ENCODE results near the gene NAA35.
"Not testable (repeated sequence)": the region's sequence is repeated elsewhere in the genome, so short reads cannot be mapped to it uniquely, and the experiment has no call there.

NAA35 gene

DNA sequence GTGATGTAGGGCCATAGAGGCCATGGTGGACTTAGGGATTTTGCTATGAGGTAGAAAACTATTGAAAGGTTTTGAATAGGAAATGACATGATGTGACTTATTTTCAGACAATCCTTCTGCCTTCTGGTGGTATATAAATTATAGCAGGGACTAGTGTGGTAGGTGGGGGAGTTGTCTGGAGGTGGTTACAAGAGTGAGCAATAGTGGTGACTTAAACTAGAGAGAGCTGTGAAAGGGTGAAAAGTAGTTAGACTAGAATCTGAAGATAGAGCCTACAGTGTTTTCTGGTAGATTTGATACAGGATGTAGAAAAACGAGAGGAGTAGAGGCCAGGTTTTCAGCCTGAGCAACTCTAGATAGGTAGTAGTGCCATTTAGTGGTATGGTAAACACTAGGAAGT, 32.3 kb downstream of the NAA35 start:
- Histone ChIP-seq H2BK12ac (ENCODE audit: low read length) (no peak overlapping the region), H4K12ac (ENCODE audit: low read depth, low read length) (no peak overlapping the region), H2AK5ac (ENCODE audit: low read length) (no peak overlapping the region), H3K79me2 (ENCODE audit: control insufficient read depth, insufficient read depth, low read length, poor library complexity) (no peaks in the 10 kb centered on the region), H3K4ac (ENCODE audit: low read depth, low read length) (no peak overlapping the region), H3K27ac (ENCODE audit: low read depth, low read length) (no peak overlapping the region), H4K91ac (ENCODE audit: low read depth, low read length) (no peak overlapping the region), H2AFZ (ENCODE audit: insufficient read depth, low read length, poor library complexity) (no peak overlapping the region), H3K4me2 (ENCODE audit: low read length) (no peak overlapping the region), H3K18ac (ENCODE audit: low read length) (no peak overlapping the region), H3K79me1 (ENCODE audit: low read length) (no peaks in the 10 kb centered on the region), H4K8ac (ENCODE audit: low read depth, low read length) (no peak overlapping the region), H3K36me3 (ENCODE audit: control insufficient read depth in 1 of 2, insufficient read depth in 2 of 2, low read length in 2 of 2) (peaks cover 0 to 2% of the 10 kb centered on the region in 2 experiments), H2BK5ac (ENCODE audit: low read depth, low read length, poor library complexity) (no peak overlapping the region), H2BK120ac (ENCODE audit: insufficient read depth, low read length, poor library complexity) (no peak overlapping the region), H3K23ac (ENCODE audit: low read length) (no peak overlapping the region), H3K4me1 (ENCODE audit: control insufficient read depth in 1 of 2, insufficient read depth in 2 of 2, low read length in 2 of 2) (no peaks in the 10 kb centered on the region), H3K4me3 (ENCODE audit: low read depth, low read length) (no peak overlapping the region), H3K27me3 (ENCODE audit: insufficient read depth, low read length) (no peaks in the 10 kb centered on the region), H3K14ac (ENCODE audit: low read length) (no peak overlapping the region), H3K9ac (ENCODE audit: low read length) (no peak overlapping the region), H3K9me3 (ENCODE audit: insufficient read depth, low read depth, low read length) (no peaks in the 10 kb centered on the region)
- WGBS (ENCODE audit: extremely low coverage, insufficient coverage, insufficient read length): no CpG with 5 or more reads among the region's 1 CpG
- no peak for DNase-seq

DNA sequence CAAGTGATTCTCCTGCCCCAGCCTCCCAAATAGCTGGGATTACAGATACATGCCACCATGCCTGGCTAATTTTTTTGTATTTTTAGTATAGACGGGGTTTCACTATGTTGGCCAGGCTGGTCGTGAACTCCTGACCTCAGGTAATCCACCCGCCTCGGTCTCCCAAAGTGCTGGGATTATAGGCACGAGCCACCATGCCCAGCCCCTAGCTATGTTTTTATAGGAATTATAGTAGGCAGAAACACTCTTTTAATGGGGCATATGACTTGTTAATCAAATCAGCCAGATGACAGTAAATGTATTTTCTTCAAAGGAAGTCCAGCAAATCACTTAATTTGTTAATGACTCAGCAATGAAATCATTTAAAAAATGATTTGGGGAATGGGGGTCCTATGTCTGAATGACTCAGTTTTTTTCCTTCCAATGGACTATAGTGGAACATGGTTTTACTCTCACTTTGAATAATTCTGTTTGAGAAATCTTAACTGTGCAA, 33.2 kb downstream of the NAA35 start:
- H2BK120ac ChIP-seq (ENCODE audit: insufficient read depth, low read length, poor library complexity); DNase-seq; H3K9me3 ChIP-seq (ENCODE audit: insufficient read depth, low read depth, low read length); H3K4ac ChIP-seq (ENCODE audit: low read depth, low read length); H2AK5ac ChIP-seq (ENCODE audit: low read length); H3K4me3 ChIP-seq (ENCODE audit: low read depth, low read length); H3K18ac ChIP-seq (ENCODE audit: low read length); H3K79me1 ChIP-seq (ENCODE audit: low read length); H2BK12ac ChIP-seq (ENCODE audit: low read length); H2AFZ ChIP-seq (ENCODE audit: insufficient read depth, low read length, poor library complexity); H3K27ac ChIP-seq (ENCODE audit: low read depth, low read length); H3K36me3 ChIP-seq (ENCODE audit: control insufficient read depth in 1 of 2, insufficient read depth in 2 of 2, low read length in 2 of 2); H4K91ac ChIP-seq (ENCODE audit: low read depth, low read length); H3K4me1 ChIP-seq (ENCODE audit: control insufficient read depth in 1 of 2, insufficient read depth in 2 of 2, low read length in 2 of 2); H3K27me3 ChIP-seq (ENCODE audit: insufficient read depth, low read length); H3K4me2 ChIP-seq (ENCODE audit: low read length); H2BK5ac ChIP-seq (ENCODE audit: low read depth, low read length, poor library complexity); H3K23ac ChIP-seq (ENCODE audit: low read length); H3K9ac ChIP-seq (ENCODE audit: low read length); H4K8ac ChIP-seq (ENCODE audit: low read depth, low read length); H4K12ac ChIP-seq (ENCODE audit: low read depth, low read length); H3K79me2 ChIP-seq (ENCODE audit: control insufficient read depth, insufficient read depth, low read length, poor library complexity); H3K14ac ChIP-seq (ENCODE audit: low read length): not testable (repeated sequence)
- no CpG with 5 or more reads among the region's 5 CpGs for WGBS (ENCODE audit: extremely low coverage, insufficient coverage, insufficient read length)

DNA sequence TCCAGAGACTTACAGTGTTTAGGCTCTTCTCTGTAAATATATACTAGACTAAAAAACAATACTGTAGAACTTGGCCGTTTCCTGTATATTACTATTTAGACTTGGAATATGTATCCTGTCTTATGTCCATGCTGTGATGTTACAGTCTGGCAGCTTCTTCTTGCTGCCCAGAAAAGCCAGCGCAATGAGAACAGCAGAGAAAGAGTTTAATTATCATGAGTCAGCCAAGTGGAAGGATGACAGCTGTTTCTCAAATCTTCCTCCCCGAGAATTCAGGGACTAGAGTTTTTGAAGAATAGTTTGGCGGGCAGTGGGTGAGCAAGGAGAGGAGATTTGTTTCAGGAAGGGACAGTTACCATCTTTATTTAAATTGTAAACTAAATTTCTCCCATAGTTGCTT, 37.5 kb downstream of the NAA35 start:
- no peaks in the 10 kb centered on the region for H3K79me2 ChIP-seq (ENCODE audit: control insufficient read depth, insufficient read depth, low read length, poor library complexity)
- no peak overlapping the region for H3K4me3 ChIP-seq (ENCODE audit: low read depth, low read length)
- WGBS (ENCODE audit: extremely low coverage, insufficient coverage, insufficient read length): no CpG with 5 or more reads among the region's 4 CpGs
- no peak overlapping the region for H4K91ac ChIP-seq (ENCODE audit: low read depth, low read length)
- no peaks in the 10 kb centered on the region for H3K4me1 ChIP-seq (ENCODE audit: control insufficient read depth in 1 of 2, insufficient read depth in 2 of 2, low read length in 2 of 2)
- no peak overlapping the region for H3K14ac ChIP-seq (ENCODE audit: low read length)
- H3K18ac ChIP-seq (ENCODE audit: low read length): no peak overlapping the region
- H2BK120ac ChIP-seq (ENCODE audit: insufficient read depth, low read length, poor library complexity): no peak overlapping the region
- H3K27me3 ChIP-seq (ENCODE audit: insufficient read depth, low read length): no peaks in the 10 kb centered on the region
- no peak overlapping the region for H4K8ac ChIP-seq (ENCODE audit: low read depth, low read length)
- no peaks in the 10 kb centered on the region for H3K9me3 ChIP-seq (ENCODE audit: insufficient read depth, low read depth, low read length)
- H2AFZ ChIP-seq (ENCODE audit: insufficient read depth, low read length, poor library complexity): no peak overlapping the region
- no peak overlapping the region for H2BK5ac ChIP-seq (ENCODE audit: low read depth, low read length, poor library complexity)
- no peak overlapping the region for H4K12ac ChIP-seq (ENCODE audit: low read depth, low read length)
- no peak overlapping the region for H2AK5ac ChIP-seq (ENCODE audit: low read length)
- H3K9ac ChIP-seq (ENCODE audit: low read length): no peak overlapping the region
- H3K23ac ChIP-seq (ENCODE audit: low read length): no peak overlapping the region
- DNase-seq: no peak
- H3K79me1 ChIP-seq (ENCODE audit: low read length): no peaks in the 10 kb centered on the region
- no peak overlapping the region for H3K27ac ChIP-seq (ENCODE audit: low read depth, low read length)
- H3K36me3 ChIP-seq (ENCODE audit: control insufficient read depth in 1 of 2, insufficient read depth in 2 of 2, low read length in 2 of 2): peaks cover 4 to 15% of the 10 kb centered on the region in 2 experiments
- no peak overlapping the region for H2BK12ac ChIP-seq (ENCODE audit: low read length)
- H3K4ac ChIP-seq (ENCODE audit: low read depth, low read length): no peak overlapping the region
- no peak overlapping the region for H3K4me2 ChIP-seq (ENCODE audit: low read length)

DNA sequence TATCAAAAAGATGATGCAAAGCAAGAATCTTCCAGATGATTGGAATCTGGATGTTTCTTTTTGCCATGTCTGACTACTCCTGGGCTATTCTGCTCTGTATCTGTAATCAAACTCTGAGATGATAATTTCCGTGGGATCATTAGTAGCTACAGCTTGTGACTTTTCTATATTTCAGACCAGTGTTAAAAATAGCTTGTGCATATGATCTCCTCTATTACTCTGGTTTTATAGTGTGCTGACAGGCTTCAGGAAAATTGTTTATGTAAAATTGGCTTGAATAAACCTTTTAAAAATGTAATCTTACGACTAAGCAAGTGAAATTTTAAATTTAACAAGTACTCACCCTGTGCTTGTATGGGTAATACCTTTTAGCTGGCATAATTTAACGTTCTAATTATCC, 40.4 kb downstream of the NAA35 start:
- Histone ChIP-seq H3K18ac (ENCODE audit: low read length) (no peak overlapping the region), H3K27me3 (ENCODE audit: insufficient read depth, low read length) (no peaks in the 10 kb centered on the region), H3K4me2 (ENCODE audit: low read length) (no peak overlapping the region), H3K36me3 (ENCODE audit: control insufficient read depth in 1 of 2, insufficient read depth in 2 of 2, low read length in 2 of 2) (peaks cover 4 to 15% of the 10 kb centered on the region in 2 experiments), H2AK5ac (ENCODE audit: low read length) (no peak overlapping the region), H2BK12ac (ENCODE audit: low read length) (no peak overlapping the region), H3K23ac (ENCODE audit: low read length) (no peak overlapping the region), H3K4me1 (ENCODE audit: control insufficient read depth in 1 of 2, insufficient read depth in 2 of 2, low read length in 2 of 2) (no peaks in the 10 kb centered on the region), H4K8ac (ENCODE audit: low read depth, low read length) (no peak overlapping the region), H3K4ac (ENCODE audit: low read depth, low read length) (no peak overlapping the region), H3K27ac (ENCODE audit: low read depth, low read length) (no peak overlapping the region), H2BK120ac (ENCODE audit: insufficient read depth, low read length, poor library complexity) (no peak overlapping the region), H3K79me1 (ENCODE audit: low read length) (no peaks in the 10 kb centered on the region), H4K12ac (ENCODE audit: low read depth, low read length) (no peak overlapping the region), H3K9ac (ENCODE audit: low read length) (no peak overlapping the region), H3K79me2 (ENCODE audit: control insufficient read depth, insufficient read depth, low read length, poor library complexity) (no peaks in the 10 kb centered on the region), H3K4me3 (ENCODE audit: low read depth, low read length) (no peak overlapping the region), H2BK5ac (ENCODE audit: low read depth, low read length, poor library complexity) (no peak overlapping the region), H3K14ac (ENCODE audit: low read length) (no peak overlapping the region), H2AFZ (ENCODE audit: insufficient read depth, low read length, poor library complexity) (no peak overlapping the region), H3K9me3 (ENCODE audit: insufficient read depth, low read depth, low read length) (no peaks in the 10 kb centered on the region), H4K91ac (ENCODE audit: low read depth, low read length) (no peak overlapping the region)
- no peak for DNase-seq
- no CpG with 5 or more reads among the region's 3 CpGs for WGBS (ENCODE audit: extremely low coverage, insufficient coverage, insufficient read length)
